Endothelial cell of umbilical vein (primary cell): ENCODE measurements around the gene OR10H1. TPM values are rescaled to one million over a fixed set of nuclear protein-coding genes. Genes with fewer than 3 reads are reported as not detected.
"Not testable (repeated sequence)": the region's sequence is repeated elsewhere in the genome, so short reads cannot be mapped to it uniquely, and the experiment has no call there.

Experiments
- BruUV-seq: library from RNA; stranded (reverse); fragments of 400-500 nt; replicated peaks from 2 replicates; lab custom pipeline; 2021; lab: Mats Ljungman, UMichigan
- CTCF ChIA-PET: fragments of 300-600, 350-600 bp; sonication (Branson Sonifier 250); formaldehyde crosslinking; loops from one replicate; lab custom pipeline; 2021; ENCODE audit warnings: antibody characterized with exemption, inconsistent platforms; lab: Charles Lee
- POLR2A ChIA-PET: fragments of 300-600, 350-600 bp; sonication (Branson Sonifier 250); formaldehyde crosslinking; loops from one replicate; lab custom pipeline; 2021; ENCODE audit warnings: antibody characterized with exemption, inconsistent platforms; lab: Charles Lee
- DNase-seq: peaks from one replicate; pipeline ENCODE4 v3.0.0-alpha.2; 2011; ENCODE audit warnings: low read depth, low spot score
- FAIRE-seq: peaks from 2 replicates; lab custom pipeline; 2011; peaks lifted over from hg19 to GRCh38; lab: Jason Lieb, UNC
- H2AFZ ChIP-seq: 2 replicates; pipeline ENCODE4 v1.6.0; 2012; ENCODE audit warnings: low read depth, low read length, control low read depth, inconsistent platforms
- H3K27ac ChIP-seq: 2 replicates; pipeline ENCODE4 v1.5.1; 2011; ENCODE audit warnings: low read depth, mild to moderate bottlenecking, control low read depth, low read length, moderate library complexity; ENCODE audit not compliant: insufficient read depth
- H3K27me3 ChIP-seq, 2 experiments: 2 replicates each; pipeline versions ENCODE4 v1.6.0 to v1.6.1; 2011; ENCODE audit warnings: low read length in 2 of 2, mixed read lengths in 1 of 2; ENCODE audit not compliant: control insufficient read depth in 2 of 2, insufficient read depth in 2 of 2
- H3K36me3 ChIP-seq, 2 experiments: 2 replicates in 1 of 2; 3 replicates in 1 of 2; pipeline ENCODE4 v1.5.1; 2011; ENCODE audit warnings: low read length in 2 of 2, mild to moderate bottlenecking in 1 of 2, moderate library complexity in 1 of 2; ENCODE audit not compliant: control insufficient read depth in 2 of 2, insufficient read depth in 2 of 2; ENCODE audit errors: extremely low read depth in 1 of 2
- H3K4me1 ChIP-seq: 3 replicates; pipeline ENCODE4 v1.5.1; 2011; ENCODE audit warnings: mild to moderate bottlenecking, low read length; ENCODE audit not compliant: control insufficient read depth, insufficient read depth; ENCODE audit errors: extremely low read depth
- H3K4me2 ChIP-seq: 2 replicates; pipeline ENCODE4 v1.6.1; 2011; ENCODE audit warnings: low read length, control low read depth, mixed read lengths; ENCODE audit not compliant: insufficient read depth
- H3K4me3 ChIP-seq, 3 experiments: fragments of 200-600 bp in 1 of 3; sonication (generic), shearing (Covaris generic) in 1 of 3; replicated peaks in 1 of 3; 2 replicates each; pipeline ENCODE4 v1.5.1; 2011 to 2016; ENCODE audit warnings: control low read depth in 3 of 3, low read length in 3 of 3, mild to moderate bottlenecking in 2 of 3, inconsistent platforms in 1 of 3, low read depth in 1 of 3, moderate library complexity in 1 of 3; ENCODE audit not compliant: insufficient read depth in 1 of 3
- H3K79me2 ChIP-seq: 2 replicates; pipeline ENCODE4 v1.6.0; 2012; ENCODE audit warnings: low read length, inconsistent platforms; ENCODE audit not compliant: control insufficient read depth, insufficient read depth
- H3K9ac ChIP-seq: replicated peaks from 2 replicates; pipeline ENCODE3; 2011; ENCODE audit warnings: low read length, control low read depth; ENCODE audit not compliant: insufficient read depth; ENCODE audit errors: extremely low read depth
- H3K9me1 ChIP-seq: replicated peaks from 3 replicates; pipeline ENCODE4 v1.6.0; 2011; ENCODE audit warnings: mild to moderate bottlenecking, low read length; ENCODE audit not compliant: control insufficient read depth, insufficient read depth; ENCODE audit errors: extremely low read depth
- H3K9me3 ChIP-seq: replicated peaks from 2 replicates; pipeline ENCODE4 v1.5.1; 2012; ENCODE audit warnings: low read length, inconsistent platforms; ENCODE audit not compliant: control insufficient read depth, insufficient read depth
- H4K20me1 ChIP-seq: replicated peaks from 2 replicates; pipeline ENCODE3; 2011; ENCODE audit warnings: mild to moderate bottlenecking, low read length; ENCODE audit not compliant: control insufficient read depth, insufficient read depth; ENCODE audit errors: extremely low read depth
- CTCF ChIP-seq, 2 donors: IDR thresholded peaks; 1 replicate in 1 of 2; 2 replicates in 1 of 2; pipeline ENCODE4 v1.5.1; 2011; ENCODE audit warnings: low read length in 2 of 2, mild to moderate bottlenecking in 2 of 2, moderate library complexity in 2 of 2, control low read depth in 1 of 2, inconsistent platforms in 1 of 2, low read depth in 1 of 2; ENCODE audit not compliant: insufficient read depth in 1 of 2; ENCODE audit errors: extremely low read depth in 1 of 2
- EZH2 ChIP-seq: IDR thresholded peaks from 2 replicates; pipeline ENCODE4 v1.6.1; 2012; ENCODE audit warnings: borderline replicate concordance, low read depth, mild to moderate bottlenecking, moderate library complexity, low read length, inconsistent platforms; ENCODE audit not compliant: severe bottlenecking
- FOS ChIP-seq: IDR thresholded peaks from 2 replicates; pipeline ENCODE4 v1.6.1; 2011; ENCODE audit warnings: mild to moderate bottlenecking, low read length, moderate library complexity, borderline replicate concordance; ENCODE audit not compliant: insufficient read depth
- GATA2 ChIP-seq: IDR thresholded peaks from 2 replicates; pipeline ENCODE4 v1.7.0; 2011; ENCODE audit warnings: low read depth, mild to moderate bottlenecking, moderate library complexity, mixed read lengths, low read length; ENCODE audit not compliant: insufficient read length, insufficient read depth
- JUN ChIP-seq: IDR thresholded peaks from 2 replicates; pipeline ENCODE4 v1.6.1; 2011; ENCODE audit warnings: borderline replicate concordance, low read depth; ENCODE audit not compliant: insufficient read length, insufficient read depth
- MAX ChIP-seq: IDR thresholded peaks from 2 replicates; pipeline ENCODE4 v1.6.1; 2011; ENCODE audit not compliant: insufficient read depth, insufficient read length
- MYC ChIP-seq: IDR thresholded peaks from one replicate; pipeline ENCODE4 v1.6.1; 2011; ENCODE audit warnings: mild to moderate bottlenecking, low read depth, low read length
- POLR2A ChIP-seq: IDR thresholded peaks from 2 replicates; pipeline ENCODE4 v1.6.1; 2012; ENCODE audit warnings: low read depth, mild to moderate bottlenecking, control low read depth, low read length
- POLR2AphosphoS5 ChIP-seq: IDR thresholded peaks from 2 replicates; pipeline ENCODE4 v1.6.1; 2012; ENCODE audit warnings: low read depth, mild to moderate bottlenecking, control low read depth, low read length, moderate library complexity; ENCODE audit not compliant: insufficient read depth
- dilution Hi-C: fragments of 300-500 bp; cut with MboI; formaldehyde crosslinking; loops from one replicate; pipeline ENCODE4 v1.15.0; 2019; ENCODE audit warnings: low sequenced_read_pairs; ENCODE audit not compliant: extremely low pct_ligation_motif_present
- intact Hi-C: fragments of 100-400 bp; cut with micrococcal nuclease; formaldehyde crosslinking; loops from one replicate; pipeline ENCODE4 v1.10.0; 2022
- polyA plus RNA-seq, 4 experiments: library from polyadenylated mRNA; depleted of rRNA in 3 of 4; stranded (reverse) in 3 of 4; unstranded in 1 of 4; fragments of >200 nt; gene quantifications; 2 replicates each; pipeline versions ENCODE4 v1.2.1 to v1.2.3, GENCODE V29; 2011 to 2012; ENCODE audit warnings: missing spikeins in 1 of 4
- total RNA-seq: library from RNA; stranded (reverse); gene quantifications from 2 replicates; pipeline ENCODE4 v1.2.3, GENCODE V29; 2021

OR10H1 gene
- total and polyA plus RNA-seq, 2 donors (not counting 3 experiments of a cell fraction or from before 2014, with no cell fraction given) = not detected

DNA sequence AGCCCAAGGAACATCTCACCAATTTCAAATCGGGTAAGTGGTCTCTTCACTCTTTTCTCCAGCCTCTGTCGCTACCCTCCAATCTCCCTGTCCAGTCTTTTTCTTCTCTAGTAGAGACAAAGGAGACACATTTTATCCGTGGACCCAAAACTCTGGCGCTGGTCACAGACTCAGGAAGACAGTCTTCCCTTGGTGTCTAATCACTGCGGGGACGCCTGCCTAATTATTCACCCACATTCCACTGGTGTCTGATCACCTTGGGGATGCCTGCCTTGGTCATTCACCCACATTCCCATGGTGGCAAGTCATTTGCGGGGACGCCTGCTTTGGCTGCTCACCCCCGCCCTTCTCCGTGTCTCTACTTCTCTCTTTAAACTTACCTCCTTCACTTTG, 13.8 kb upstream of the OR10H1 start:
- Histone ChIP-seq H3K4me3 (no peak overlapping the region), H2AFZ (no peak overlapping the region), H4K20me1 (no peaks in the 10 kb centered on the region), H3K27me3 (no peaks in the 10 kb centered on the region), H3K4me2 (no peak overlapping the region), H3K9ac (no peak overlapping the region), H3K79me2 (no peaks in the 10 kb centered on the region), H3K4me1 (no peaks in the 10 kb centered on the region), H3K27ac (no peak overlapping the region), H3K36me3 (no peaks in the 10 kb centered on the region), H3K9me1 (no peaks in the 10 kb centered on the region), H3K9me3 (no peaks in the 10 kb centered on the region)
- no peak for TF ChIP-seq POLR2A
- TF ChIP-seq EZH2 = no peak
- no peak for TF ChIP-seq CTCF (IDR thresholded peaks at IDR 0.05; ENCODE audit: extremely low read depth in 1 of 2, insufficient read depth in 1 of 2, low read depth in 1 of 2, low read length in 2 of 2)
- TF ChIP-seq GATA2 = no peak
- TF ChIP-seq JUN = no peak
- no peak for TF ChIP-seq FOS
- no peak for TF ChIP-seq MAX
- no peak for TF ChIP-seq MYC
- TF ChIP-seq POLR2AphosphoS5 = no peak
- POLR2A ChIA-PET = no interaction called here
- CTCF ChIA-PET = no interaction called here
- dilution Hi-C loops = no loop called here
- FAIRE-seq (no peak), DNase-seq (no peak)
- no TSS peak for BruUV-seq
- intact Hi-C loops = no loop called here

DNA sequence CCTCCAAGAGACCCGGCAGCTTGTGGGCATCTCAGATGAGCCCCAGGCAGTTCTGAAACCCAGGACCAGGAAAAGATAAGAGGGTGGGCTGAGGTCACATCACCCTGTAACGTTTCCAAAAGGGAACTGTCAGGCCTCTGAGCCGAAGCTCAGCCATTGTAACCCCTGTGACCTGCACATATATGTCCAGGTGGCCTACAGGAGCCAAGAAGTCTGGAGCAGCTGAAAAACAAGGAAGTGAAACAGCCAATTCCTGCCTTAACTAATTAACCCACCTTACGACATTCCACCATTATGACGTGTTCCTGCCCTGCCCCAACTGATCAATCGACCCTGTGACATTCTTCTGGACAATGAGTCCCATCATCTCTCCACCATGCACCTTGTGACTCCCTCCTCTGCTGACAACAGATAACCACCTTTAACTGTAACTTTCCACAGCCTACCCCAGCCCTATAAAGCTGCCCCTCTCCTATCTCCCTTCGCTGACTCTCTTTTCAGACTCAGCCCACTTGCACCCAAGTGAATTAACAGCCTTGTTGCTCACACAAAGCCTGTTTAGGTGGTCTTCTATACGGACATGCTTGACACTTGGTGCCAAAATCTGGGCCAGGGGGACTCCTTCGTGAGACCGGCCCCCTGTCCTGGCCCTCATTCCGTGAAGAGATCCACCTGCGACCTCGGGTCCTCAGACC, 13.3 kb upstream of the OR10H1 start:
- H3K27me3 ChIP-seq, H3K27ac ChIP-seq, CTCF ChIA-PET, H3K9me3 ChIP-seq, H3K9ac ChIP-seq, POLR2A ChIA-PET, H3K4me2 ChIP-seq, BruUV-seq, H4K20me1 ChIP-seq, dilution Hi-C loops, DNase-seq, H3K79me2 ChIP-seq, H3K4me3 ChIP-seq, H3K36me3 ChIP-seq, H2AFZ ChIP-seq, intact Hi-C loops, H3K4me1 ChIP-seq, H3K9me1 ChIP-seq, FAIRE-seq: not testable (repeated sequence)
